NB4 (cell line): ENCODE results near the gene CCNY.

ENCODE experiments used
- CTCF ChIP-seq: IDR thresholded peaks from one replicate; pipeline ENCODE4 v1.5.1; 2012; ENCODE audit warnings: low read depth, low read length
- MAX ChIP-seq: IDR thresholded peaks from 2 replicates; pipeline ENCODE4 v1.6.1; 2011; ENCODE audit warnings: low read depth, low read length
- MYC ChIP-seq: IDR thresholded peaks from 2 replicates; pipeline ENCODE4 v1.6.1; 2011; ENCODE audit warnings: low read depth, low read length
- POLR2A ChIP-seq: IDR thresholded peaks from 2 replicates; pipeline ENCODE4 v1.6.1; 2011; ENCODE audit warnings: mild to moderate bottlenecking; ENCODE audit not compliant: insufficient read length; ENCODE audit errors: extremely low read depth

GRCh38 chr10:35505241-35505873 is 169.0 kb downstream of the CCNY start:
- TF ChIP-seq POLR2A = no peak
- no peak for TF ChIP-seq MAX
- TF ChIP-seq CTCF = no peak
- no peak for TF ChIP-seq MYC
